ENCODE results near the gene PCSK9. TPM values are rescaled to one million over a fixed set of nuclear protein-coding genes. Genes with fewer than 3 reads are reported as not detected.

The PCSK9 gene
- total RNA-seq, 2 experiments from 2014 or later = 0.07 TPM; not detected in 1

- no peak for ATAC-seq
- no peaks in the 10 kb centered on the region for H3K4me1 Mint-ChIP-seq
- H3K4me3 Mint-ChIP-seq = no peak overlapping the region
- no peak overlapping the region for H3K27ac Mint-ChIP-seq
- H3K27me3 Mint-ChIP-seq = peaks cover 73% of the 10 kb centered on the region
- no peaks in the 10 kb centered on the region for H3K36me3 Mint-ChIP-seq
- H3K9me3 Mint-ChIP-seq (ENCODE audit: low read depth) = no peaks in the 10 kb centered on the region
- no peak for DNase-seq
- CTCF ChIA-PET = interaction anchor here (0.8 kb wide), 1 partner anchor 94 kb away, joined by 3 read pairs; no protein-coding TSS in a partner anchor
Measured at GRCh38 chr1:55040083-55040932, 960 bp downstream of the PCSK9 start.

- DNase-seq = no peak
- H3K27me3 Mint-ChIP-seq = peaks cover 68% of the 10 kb centered on the region
- CTCF ChIA-PET = interaction anchor here (0.8 kb wide), 1 partner anchor 95 kb away, joined by 3 read pairs; no protein-coding TSS in a partner anchor
Measured at GRCh38 chr1:55040933-55041494, 1.7 kb downstream of the PCSK9 start.

GRCh38 chr1:55041613-55042012 is 2.3 kb downstream of the PCSK9 start:
- H3K27me3 Mint-ChIP-seq = peaks cover 63% of the 10 kb centered on the region
- H3K4me3 Mint-ChIP-seq = no peak overlapping the region
- no peaks in the 10 kb centered on the region for H3K36me3 Mint-ChIP-seq
- CTCF ChIA-PET = no interaction called here
- no peaks in the 10 kb centered on the region for H3K9me3 Mint-ChIP-seq (ENCODE audit: low read depth)
- H3K4me1 Mint-ChIP-seq = no peaks in the 10 kb centered on the region
- H3K27ac Mint-ChIP-seq = no peak overlapping the region
- no peak for ATAC-seq
- DNase-seq = no peak

More at GRCh38 chr1:55040933-55041494, 1.7 kb downstream of the PCSK9 start:
- Mint-ChIP-seq H3K36me3 (no peaks in the 10 kb centered on the region), H3K27ac (no peak overlapping the region), H3K4me3 (no peak overlapping the region), H3K9me3 (ENCODE audit: low read depth) (no peaks in the 10 kb centered on the region), H3K4me1 (no peaks in the 10 kb centered on the region)
- ATAC-seq = no peak

GRCh38 chr1:55043011-55043410 is 3.7 kb downstream of the PCSK9 start:
- ATAC-seq (no peak), DNase-seq (no peak)
- Mint-ChIP-seq H3K36me3 (no peaks in the 10 kb centered on the region), H3K4me1 (no peaks in the 10 kb centered on the region), H3K4me3 (no peak overlapping the region), H3K27ac (no peak overlapping the region), H3K9me3 (ENCODE audit: low read depth) (no peaks in the 10 kb centered on the region), H3K27me3 (peaks cover 52% of the 10 kb centered on the region)
- CTCF ChIA-PET = no interaction called here

- H3K4me3 Mint-ChIP-seq = no peak overlapping the region
- no peak overlapping the region for H3K27ac Mint-ChIP-seq
- no peaks in the 10 kb centered on the region for H3K9me3 Mint-ChIP-seq (ENCODE audit: low read depth)
- ATAC-seq (no peak), DNase-seq (no peak)
- no peaks in the 10 kb centered on the region for H3K36me3 Mint-ChIP-seq
- peaks cover 45% of the 10 kb centered on the region for H3K27me3 Mint-ChIP-seq
- no peaks in the 10 kb centered on the region for H3K4me1 Mint-ChIP-seq
- CTCF ChIA-PET = no interaction called here
Measured at GRCh38 chr1:55043726-55044125, 4.4 kb downstream of the PCSK9 start.

- CTCF ChIA-PET = interaction anchor here (1.4 kb wide), 1 partner anchor 23 kb away, joined by 3 read pairs; no protein-coding TSS in a partner anchor
Measured at GRCh38 chr1:55044617-55045397, 5.5 kb downstream of the PCSK9 start.

GRCh38 chr1:55045430-55045829 is 6.1 kb downstream of the PCSK9 start:
- Mint-ChIP-seq H3K4me1 (no peaks in the 10 kb centered on the region), H3K9me3 (ENCODE audit: low read depth) (no peaks in the 10 kb centered on the region), H3K27ac (no peak overlapping the region), H3K4me3 (no peak overlapping the region), H3K36me3 (no peaks in the 10 kb centered on the region), H3K27me3 (peaks cover 28% of the 10 kb centered on the region)
- DNase-seq = no peak
- no peak for ATAC-seq
- CTCF ChIA-PET = interaction anchor here (1.4 kb wide), 1 partner anchor 23 kb away, joined by 3 read pairs; no protein-coding TSS in a partner anchor

More at GRCh38 chr1:55044617-55045397, 5.5 kb downstream of the PCSK9 start:
- no peak for DNase-seq
- Mint-ChIP-seq H3K36me3 (no peaks in the 10 kb centered on the region), H3K27me3 (peaks cover 35% of the 10 kb centered on the region), H3K4me1 (no peaks in the 10 kb centered on the region), H3K9me3 (ENCODE audit: low read depth) (no peaks in the 10 kb centered on the region), H3K4me3 (no peak overlapping the region), H3K27ac (no peak overlapping the region)
- no peak for ATAC-seq

- Mint-ChIP-seq H3K4me1 (no peaks in the 10 kb centered on the region), H3K27me3 (peaks cover 15% of the 10 kb centered on the region), H3K36me3 (no peaks in the 10 kb centered on the region), H3K4me3 (no peak overlapping the region), H3K27ac (no peak overlapping the region), H3K9me3 (ENCODE audit: low read depth) (no peaks in the 10 kb centered on the region)
- no peak for DNase-seq
- CTCF ChIA-PET = no interaction called here
- no peak for ATAC-seq
Measured at GRCh38 chr1:55046871-55047270, 7.5 kb downstream of the PCSK9 start.

- Mint-ChIP-seq H3K36me3 (no peaks in the 10 kb centered on the region), H3K4me1 (no peaks in the 10 kb centered on the region), H3K4me3 (no peak overlapping the region), H3K9me3 (ENCODE audit: low read depth) (no peaks in the 10 kb centered on the region), H3K27ac (no peak overlapping the region), H3K27me3 (peaks cover 8% of the 10 kb centered on the region)
- CTCF ChIA-PET = no interaction called here
- ATAC-seq (no peak), DNase-seq (no peak)
Measured at GRCh38 chr1:55047611-55048010, 8.3 kb downstream of the PCSK9 start.

GRCh38 chr1:55048453-55049270 is 9.3 kb downstream of the PCSK9 start:
- no peaks in the 10 kb centered on the region for H3K4me1 Mint-ChIP-seq
- DNase-seq = no peak
- ATAC-seq = no peak
- H3K27me3 Mint-ChIP-seq = peaks cover 5% of the 10 kb centered on the region
- CTCF ChIA-PET = no interaction called here
- H3K9me3 Mint-ChIP-seq (ENCODE audit: low read depth) = no peaks in the 10 kb centered on the region
- no peaks in the 10 kb centered on the region for H3K36me3 Mint-ChIP-seq
- H3K4me3 Mint-ChIP-seq = no peak overlapping the region
- no peak overlapping the region for H3K27ac Mint-ChIP-seq

GRCh38 chr1:55049271-55049913 is 10.0 kb downstream of the PCSK9 start:
- no peaks in the 10 kb centered on the region for H3K9me3 Mint-ChIP-seq (ENCODE audit: low read depth)
- H3K27me3 Mint-ChIP-seq = peaks cover 5% of the 10 kb centered on the region
- no peaks in the 10 kb centered on the region for H3K4me1 Mint-ChIP-seq
- H3K4me3 Mint-ChIP-seq = no peak overlapping the region
- no peaks in the 10 kb centered on the region for H3K36me3 Mint-ChIP-seq
- ATAC-seq (no peak), DNase-seq (no peak)
- CTCF ChIA-PET = no interaction called here
- H3K27ac Mint-ChIP-seq = no peak overlapping the region

- DNase-seq (no peak), ATAC-seq (no peak)
- Mint-ChIP-seq H3K9me3 (ENCODE audit: low read depth) (no peaks in the 10 kb centered on the region), H3K27ac (no peak overlapping the region), H3K27me3 (peaks cover 5% of the 10 kb centered on the region), H3K36me3 (no peaks in the 10 kb centered on the region), H3K4me1 (no peaks in the 10 kb centered on the region), H3K4me3 (no peak overlapping the region)
- CTCF ChIA-PET = no interaction called here
Measured at GRCh38 chr1:55049914-55050278, 10.5 kb downstream of the PCSK9 start.

All from activated CD8-positive, alpha-beta memory T cell treated with anti-CD3 and anti-CD28 coated beads, Interleukin-2, amount 10 ng/mL, durations not matched to agents 7 days and 5 days (primary cell).